Liver (tissue), 9 donors: Measurements from ENCODE around the gene ERVFRD-1. TPM values are rescaled to one million over a fixed set of nuclear protein-coding genes. Genes with fewer than 3 reads are reported as not detected.

Source experiments
- DNase-seq: peaks from one replicate; pipeline ENCODE4 v3.0.0-alpha.2; 2017; ENCODE audit warnings: low spot score
- H3K27ac ChIP-seq, 2 donors: one replicate each; pipeline ENCODE4 v1.7.0; 2013; ENCODE audit warnings: inconsistent platforms in 2 of 2, low read length in 2 of 2, control low read depth in 1 of 2, low read depth in 1 of 2, mild to moderate bottlenecking in 1 of 2
- H3K27me3 ChIP-seq, 4 donors: one replicate each; pipeline versions ENCODE4 v1.6.1 to v1.7.0; 2013; ENCODE audit warnings: low read length in 3 of 4, inconsistent platforms in 1 of 4, mild to moderate bottlenecking in 1 of 4, moderate library complexity in 1 of 4; ENCODE audit not compliant: control insufficient read depth in 4 of 4, insufficient read depth in 4 of 4
- H3K36me3 ChIP-seq, 4 donors: one replicate each; pipeline versions ENCODE4 v1.6.1 to v1.7.0; 2013; ENCODE audit warnings: low read length in 3 of 4, mild to moderate bottlenecking in 3 of 4, low read depth in 1 of 4, moderate library complexity in 1 of 4; ENCODE audit not compliant: control insufficient read depth in 4 of 4, insufficient read depth in 3 of 4
- H3K4me1 ChIP-seq, 4 donors: one replicate each; pipeline versions ENCODE4 v1.6.1 to v1.7.0; 2013; ENCODE audit warnings: low read length in 3 of 4, mild to moderate bottlenecking in 3 of 4, moderate library complexity in 1 of 4; ENCODE audit not compliant: control insufficient read depth in 4 of 4, insufficient read depth in 4 of 4
- H3K4me3 ChIP-seq, 3 donors: one replicate each; pipeline versions ENCODE4 v1.6.1 to v1.7.0; 2013; ENCODE audit warnings: low read length in 3 of 3, control low read depth in 1 of 3, low read depth in 1 of 3, mild to moderate bottlenecking in 1 of 3
- H3K9ac ChIP-seq, 2 donors: one replicate each; pipeline ENCODE4 v1.7.0; 2013; ENCODE audit warnings: low read length in 2 of 2, mild to moderate bottlenecking in 2 of 2, moderate library complexity in 2 of 2, control low read depth in 1 of 2, low read depth in 1 of 2
- H3K9me3 ChIP-seq, 4 donors: one replicate each; pipeline versions ENCODE4 v1.6.1 to v1.7.0; 2013; ENCODE audit warnings: low read length in 3 of 4; ENCODE audit not compliant: control insufficient read depth in 4 of 4
- ATF3 ChIP-seq: IDR thresholded peaks from 2 replicates; pipeline ENCODE4 v1.6.1; 2016; ENCODE audit warnings: antibody characterized with exemption
- CTCF ChIP-seq: fragments of 150-350 bp; IDR thresholded peaks from 2 replicates; pipeline ENCODE4 v1.5.1; 2017; ENCODE audit warnings: improper control_type of control experiment, low read depth, low read length; ENCODE audit not compliant: missing input control
- EGR1 ChIP-seq, 2 donors: IDR thresholded peaks; 2 replicates each; pipeline ENCODE4 v1.6.1; 2016 to 2018; ENCODE audit warnings: antibody characterized with exemption in 2 of 2, low read depth in 2 of 2
- FOXA2 ChIP-seq: IDR thresholded peaks from 2 replicates; pipeline ENCODE4 v1.6.1; 2016; ENCODE audit warnings: antibody characterized with exemption
- HNF4G ChIP-seq: IDR thresholded peaks from 2 replicates; pipeline ENCODE4 v1.6.1; 2016; ENCODE audit warnings: antibody characterized with exemption
- JUND ChIP-seq, 2 donors: IDR thresholded peaks; 2 replicates each; pipeline ENCODE4 v1.6.1; 2016; ENCODE audit warnings: antibody characterized with exemption in 2 of 2
- NR2F2 ChIP-seq: IDR thresholded peaks from 2 replicates; pipeline ENCODE4 v1.6.1; 2016; ENCODE audit warnings: antibody characterized with exemption
- RAD21 ChIP-seq, 2 donors: IDR thresholded peaks; 2 replicates each; pipeline ENCODE4 v1.6.1; 2016; ENCODE audit warnings: antibody characterized with exemption in 2 of 2, mild to moderate bottlenecking in 2 of 2
- REST ChIP-seq: IDR thresholded peaks from 2 replicates; pipeline ENCODE4 v1.6.1; 2016; ENCODE audit warnings: antibody characterized with exemption, mild to moderate bottlenecking
- RXRA ChIP-seq, 2 donors: IDR thresholded peaks; 2 replicates each; pipeline ENCODE4 v1.6.1; 2017 to 2018; ENCODE audit warnings: antibody characterized with exemption in 2 of 2, mild to moderate bottlenecking in 1 of 2
- SP1 ChIP-seq: IDR thresholded peaks from 2 replicates; pipeline ENCODE4 v1.6.1; 2018; ENCODE audit warnings: antibody characterized with exemption, mild to moderate bottlenecking
- TAF1 ChIP-seq: conservative IDR thresholded peaks from 2 replicates; pipeline ENCODE4 v1.6.1; 2016; ENCODE audit warnings: antibody characterized with exemption, mild to moderate bottlenecking
- YY1 ChIP-seq: IDR thresholded peaks from 2 replicates; pipeline ENCODE4 v1.6.1; 2016; ENCODE audit warnings: antibody characterized with exemption, mild to moderate bottlenecking
- ZBTB33 ChIP-seq: IDR thresholded peaks from 2 replicates; pipeline ENCODE4 v1.6.1; 2016; ENCODE audit warnings: antibody characterized with exemption
- WGBS: extraction: QIAGEN DNeasy Blood & Tissue Kit; methylation state at CpG from one replicate; pipeline ENCODE4 v1.1.7; 2013; 5-methylcytosine and 5-hydroxymethylcytosine counted together
- polyA plus RNA-seq, 2 donors: library from polyadenylated mRNA; stranded (reverse) in 1 of 2; unstranded in 1 of 2; fragments of 200-250 nt in 1 of 2; fragments of >200 nt in 1 of 2; fragmentation: Nextera tagmentation in 1 of 2; extraction: Ambion mirVana in 1 of 2; gene quantifications; one replicate each; pipeline versions ENCODE4 v1.2.1 to v1.2.3, GENCODE V29; 2013 to 2015
- total RNA-seq, 2 donors: library from RNA; depleted of rRNA; stranded (reverse); fragments of >200 nt; gene quantifications; one replicate each; pipeline ENCODE4 v1.2.3, GENCODE V29; 2014
- donor health status: healthy.
- donor health status: healthy.
- donor health status: healthy.
- donor health status: healthy.
- donor health status: healthy.

Gene ERVFRD-1
- total and polyA plus RNA-seq, 4 donors, result 0.07 to 0.28 (median 0.14) TPM; not detected in 1

- H3K27ac ChIP-seq, result peak overlapping the region; percentile 57 to 71
Measured at GRCh38 chr6:11054722-11055121, 56.8 kb downstream of the ERVFRD-1 start.

More at GRCh38 chr6:11054722-11055121, 56.8 kb downstream of the ERVFRD-1 start:
- H3K9me3 ChIP-seq, result no peaks in the 10 kb centered on the region
- H3K4me1 ChIP-seq, result peaks cover 9 to 44% (median 37%) of the 10 kb centered on the region in 4 donors
- 67% methylated on average over 1 of the region's 1 CpG for WGBS
- DNase-seq, result no peak
- H3K9ac ChIP-seq, result peak overlapping the region in 1 of 2 donors; percentile 53
- no peaks in the 10 kb centered on the region for H3K36me3 ChIP-seq
- H3K27me3 ChIP-seq, result no peaks in the 10 kb centered on the region
- H3K4me3 ChIP-seq, result no peak overlapping the region
- TF ChIP-seq SP1, result no peak
- no peak for TF ChIP-seq ATF3
- TF ChIP-seq HNF4G, result no peak
- TF ChIP-seq RXRA (IDR thresholded peaks at IDR 0.05), result no peak
- TF ChIP-seq YY1, result no peak
- TF ChIP-seq CTCF, result no peak
- TF ChIP-seq REST, result no peak
- no peak for TF ChIP-seq ZBTB33
- no peak for TF ChIP-seq NR2F2
- TF ChIP-seq TAF1, result no peak
- TF ChIP-seq EGR1 (IDR thresholded peaks at IDR 0.05; ENCODE audit: low read depth in 2 of 2), result no peak
- no peak for TF ChIP-seq FOXA2
- no peak for TF ChIP-seq RAD21 (IDR thresholded peaks at IDR 0.05)
- TF ChIP-seq JUND (IDR thresholded peaks at IDR 0.05), result no peak
